Measurements from ENCODE around the gene XRCC5. TPM values are rescaled to one million over a fixed set of nuclear protein-coding genes. Genes with fewer than 3 reads are reported as not detected.

XRCC5 gene
- total and polyA plus RNA-seq, 2 donors (not counting 3 experiments of a cell fraction or from before 2014, with no cell fraction given) = 267 to 319 TPM

- Histone ChIP-seq H3K9me3 (replicated peaks; ENCODE audit: control insufficient read depth, insufficient read depth, low read length) (no peaks in the 10 kb centered on the region), H4K20me1 (replicated peaks; ENCODE audit: control insufficient read depth, extremely low read depth, insufficient read depth, low read length) (no peaks in the 10 kb centered on the region), H3K9me1 (replicated peaks; ENCODE audit: control insufficient read depth, extremely low read depth, insufficient read depth, low read length) (no peaks in the 10 kb centered on the region), H3K27me3 (ENCODE audit: control insufficient read depth in 2 of 2, insufficient read depth in 2 of 2, low read length in 2 of 2) (no peaks in the 10 kb centered on the region), H3K4me1 (ENCODE audit: control insufficient read depth, extremely low read depth, insufficient read depth, low read length) (peaks cover 28% of the 10 kb centered on the region), H3K79me2 (ENCODE audit: control insufficient read depth, insufficient read depth, low read length) (peaks cover 76% of the 10 kb centered on the region), H3K36me3 (ENCODE audit: control insufficient read depth in 2 of 2, extremely low read depth in 1 of 2, insufficient read depth in 2 of 2, low read length in 2 of 2) (peaks cover 18 to 35% of the 10 kb centered on the region in 2 experiments), H3K9ac (replicated peaks; ENCODE audit: extremely low read depth, insufficient read depth, low read length) (no peak overlapping the region), H3K4me3 (replicated peaks in 1 of 3; ENCODE audit: insufficient read depth in 1 of 3, low read depth in 1 of 3, low read length in 3 of 3) (no peak overlapping the region), H3K4me2 (ENCODE audit: insufficient read depth, low read length) (no peak overlapping the region), H3K27ac (ENCODE audit: insufficient read depth, low read depth, low read length) (no peak overlapping the region), H2AFZ (ENCODE audit: low read depth, low read length) (no peak overlapping the region)
- DNase-seq (ENCODE audit: low read depth, low spot score) = no peak
- CTCF ChIA-PET = interaction anchor here (1.6 kb wide), 1 partner anchor 10 kb away, joined by 8 read pairs; no protein-coding TSS in a partner anchor
- intact Hi-C loops (cut with micrococcal nuclease) (loop anchor here (5.0 to 10.0 kb wide), 2 partner anchors 384 to 521 kb away; partner anchors contain the start of genes IGFBP2 and RPL37A), dilution Hi-C loops (cut with MboI; ENCODE audit: extremely low pct_ligation_motif_present, low sequenced_read_pairs) (no loop called here)
- POLR2A ChIA-PET = no interaction called here
- TF ChIP-seq MYC (IDR thresholded peaks at IDR 0.05; ENCODE audit: low read depth, low read length) = no peak
- no peak for TF ChIP-seq JUN (IDR thresholded peaks at IDR 0.05; ENCODE audit: borderline replicate concordance, insufficient read depth, insufficient read length, low read depth)
- no peak for TF ChIP-seq MAX (IDR thresholded peaks at IDR 0.05; ENCODE audit: insufficient read depth, insufficient read length)
- no peak for TF ChIP-seq POLR2AphosphoS5 (IDR thresholded peaks at IDR 0.05; ENCODE audit: insufficient read depth, low read depth, low read length)
- TF ChIP-seq EZH2 (IDR thresholded peaks at IDR 0.05; ENCODE audit: borderline replicate concordance, low read depth, low read length, severe bottlenecking) = no peak
- no peak for TF ChIP-seq POLR2A (IDR thresholded peaks at IDR 0.05; ENCODE audit: low read depth, low read length)
- TF ChIP-seq FOS (IDR thresholded peaks at IDR 0.05; ENCODE audit: borderline replicate concordance, insufficient read depth, low read length) = no peak
- TF ChIP-seq CTCF (IDR thresholded peaks at IDR 0.05; ENCODE audit: extremely low read depth in 1 of 2, insufficient read depth in 1 of 2, low read depth in 1 of 2, low read length in 2 of 2) = no peak
- no peak for TF ChIP-seq GATA2 (IDR thresholded peaks at IDR 0.05; ENCODE audit: insufficient read depth, insufficient read length, low read depth, low read length)
- no TSS peak for BruUV-seq (replicated peaks)
- FAIRE-seq = no peak
Measured at GRCh38 chr2:216113572-216113971, 4.4 kb downstream of the XRCC5 start.

Measured in endothelial cell of umbilical vein (primary cell).